GM10266 (cell line): ENCODE data around the gene ENPP1.
A peak's percentile ranks its signal among the peaks of the same experiment; 100 is the strongest.

Source experiments
- DNase-seq: peaks from one replicate; pipeline ENCODE4 v3.0.0; 2012; ENCODE audit errors: extremely low spot score
- CTCF ChIP-seq: IDR thresholded peaks from 2 replicates; pipeline ENCODE4 v1.5.1; 2012; ENCODE audit warnings: mild to moderate bottlenecking, low read depth; ENCODE audit not compliant: control insufficient read depth, insufficient read depth; ENCODE audit errors: missing control alignments

The ENPP1 gene

GRCh38 chr6:131916847-131917246, 109.0 kb downstream of the ENPP1 start:
- DNase-seq = no peak
- TF ChIP-seq CTCF = no peak

- DNase-seq = no peak
- no peak for TF ChIP-seq CTCF
These were observed 109.5 kb downstream of the ENPP1 start for GRCh38 chr6:131917318-131917717.

GRCh38 chr6:131917763-131918649, 110.2 kb downstream of the ENPP1 start:
- no peak for TF ChIP-seq CTCF
- DNase-seq = no peak

GRCh38 chr6:131918650-131919355, 111.0 kb downstream of the ENPP1 start:
- no peak for TF ChIP-seq CTCF
- DNase-seq = no peak

GRCh38 chr6:131920656-131921055, 112.8 kb downstream of the ENPP1 start:
- TF ChIP-seq CTCF = no peak
- no peak for DNase-seq

- peak; percentile 58 for TF ChIP-seq CTCF
- no peak for DNase-seq
These were observed 115.5 kb downstream of the ENPP1 start for GRCh38 chr6:131923356-131923755.

- no peak for DNase-seq
- TF ChIP-seq CTCF = peak; percentile 43
These were observed 117.2 kb downstream of the ENPP1 start for GRCh38 chr6:131924881-131925474.
